GM18868 (cell line): ENCODE measurements around the gene PAQR6.

Experiments
- ATAC-seq: cut with Tn5 transposase; IDR thresholded peaks from one replicate; pipeline ENCODE4 v1.9.1; 2021; ENCODE audit warnings: mild to moderate bottlenecking, moderate library complexity; ENCODE audit not compliant: unreplicated experiment

PAQR6 gene, protein sequence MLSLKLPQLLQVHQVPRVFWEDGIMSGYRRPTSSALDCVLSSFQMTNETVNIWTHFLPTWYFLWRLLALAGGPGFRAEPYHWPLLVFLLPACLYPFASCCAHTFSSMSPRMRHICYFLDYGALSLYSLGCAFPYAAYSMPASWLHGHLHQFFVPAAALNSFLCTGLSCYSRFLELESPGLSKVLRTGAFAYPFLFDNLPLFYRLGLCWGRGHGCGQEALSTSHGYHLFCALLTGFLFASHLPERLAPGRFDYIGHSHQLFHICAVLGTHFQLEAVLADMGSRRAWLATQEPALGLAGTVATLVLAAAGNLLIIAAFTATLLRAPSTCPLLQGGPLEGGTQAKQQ

DNA sequence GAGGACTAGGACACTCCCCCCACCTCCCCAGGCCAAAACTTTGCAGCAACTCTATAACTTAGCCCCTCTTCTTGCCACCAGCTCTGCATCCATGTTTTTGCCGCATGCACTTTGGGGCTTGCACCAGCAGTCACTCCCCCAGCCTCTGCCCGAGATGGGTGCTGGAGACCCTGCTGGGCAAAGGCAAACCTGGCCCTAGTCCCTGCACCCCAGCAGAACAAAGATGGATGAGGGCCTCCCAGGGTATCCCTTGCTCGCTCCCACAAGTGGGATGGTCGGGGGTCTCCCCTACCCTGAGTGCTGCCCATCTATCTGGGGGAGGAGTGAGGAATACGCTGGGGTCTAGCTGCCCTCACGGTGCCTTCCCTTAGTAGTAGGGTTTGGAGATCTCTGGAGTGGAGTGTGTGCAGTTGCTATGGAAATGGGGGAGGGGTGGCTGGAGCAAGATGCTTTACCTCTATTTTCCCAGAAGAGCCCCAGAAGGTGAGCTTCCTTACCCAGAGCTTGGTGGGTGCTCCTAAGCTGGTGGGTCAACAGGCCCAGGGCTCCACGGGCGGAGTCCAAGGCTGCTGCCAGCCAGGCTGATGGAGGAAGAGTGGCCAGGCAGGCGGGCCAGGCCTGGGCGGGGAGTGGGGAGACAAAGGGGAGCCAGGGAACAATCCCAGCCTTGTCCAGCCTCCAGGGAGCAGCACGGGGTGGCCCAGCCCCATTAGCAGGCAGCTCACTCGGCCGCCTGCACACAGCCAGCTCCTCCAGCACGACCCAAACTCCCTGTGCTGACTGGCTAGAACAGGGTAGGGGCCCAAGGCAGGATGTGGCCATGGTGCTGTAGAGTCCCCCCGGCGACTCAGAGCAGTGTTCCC, at the start of gene PAQR6:
TSS of gene PAQR6 (minus strand) at position 597 of the 863 bp plus-strand sequence. CDS start 1,325 bp downstream, outside the sequence.
- ATAC-seq = no peak

DNA sequence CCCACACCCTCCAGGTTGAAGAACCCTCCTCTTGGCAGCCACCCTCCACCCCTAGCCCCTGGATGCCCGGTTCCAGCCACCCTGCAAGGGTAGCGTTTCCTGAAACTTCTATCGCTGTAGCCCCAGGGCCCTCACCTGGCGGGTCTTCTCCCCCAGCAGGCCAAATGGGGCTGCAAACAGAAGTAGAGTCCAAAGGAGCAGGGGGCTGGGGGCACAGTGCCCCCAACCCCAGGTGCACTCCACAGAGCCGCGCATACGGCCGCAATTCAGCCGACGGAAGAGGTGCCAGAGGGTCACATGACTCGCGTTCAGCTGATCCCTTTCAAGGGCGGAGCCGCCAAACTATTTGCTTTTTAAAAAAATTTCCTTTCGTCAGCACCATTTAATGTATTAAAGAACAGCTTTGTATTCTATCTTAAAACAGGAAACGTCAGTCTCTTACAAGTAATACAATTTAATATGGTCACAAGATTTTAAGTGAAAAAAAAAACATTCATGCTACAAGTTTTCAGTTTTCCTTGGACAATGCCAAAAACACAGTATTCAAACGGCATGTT, 47.6 kb upstream of the PAQR6 start, which contains the start of gene GLMP:
TSS of gene GLMP (minus strand) at position 289 of the 557 bp plus-strand sequence. CDS start at position 255, 34 bp downstream.
- no peak for ATAC-seq

DNA sequence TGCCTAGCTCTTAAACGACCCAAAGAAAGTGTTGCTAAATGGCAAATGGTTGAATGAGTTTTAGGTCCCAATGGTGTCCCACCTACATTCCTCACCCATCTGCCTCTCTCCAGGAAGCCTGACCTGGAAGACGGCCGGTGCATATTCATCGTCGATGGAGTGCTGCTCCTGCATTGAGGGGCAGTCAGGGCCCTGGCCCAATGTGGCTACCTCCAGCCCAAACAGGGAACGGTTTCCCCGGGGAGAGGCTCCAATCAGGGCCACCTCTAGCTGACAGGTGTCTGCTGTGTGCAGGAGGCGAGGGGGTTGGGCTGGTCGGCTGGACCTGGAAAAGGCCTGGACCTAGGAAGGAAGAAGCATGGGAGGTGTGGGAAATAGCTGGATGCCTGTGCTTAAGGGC, 46.0 kb upstream of the PAQR6 start:
- no peak for ATAC-seq

DNA sequence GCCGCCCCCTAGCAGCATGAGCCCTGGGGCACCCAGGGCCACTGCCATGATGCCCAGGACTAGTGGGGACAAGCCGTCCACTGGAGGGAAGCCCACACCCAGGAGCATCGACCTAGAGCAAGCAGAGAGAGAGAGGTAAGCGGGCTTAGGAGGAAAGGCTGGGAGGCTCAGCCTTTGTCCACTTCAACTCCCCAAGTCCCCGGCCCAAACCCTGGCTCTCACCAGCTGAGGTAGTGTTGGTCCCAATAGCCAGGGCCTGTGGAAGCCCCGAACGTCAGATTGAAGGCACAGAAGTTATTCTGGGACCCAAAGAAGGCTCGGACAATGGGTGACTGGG, 45.2 kb upstream of the PAQR6 start:
- ATAC-seq = no peak

DNA sequence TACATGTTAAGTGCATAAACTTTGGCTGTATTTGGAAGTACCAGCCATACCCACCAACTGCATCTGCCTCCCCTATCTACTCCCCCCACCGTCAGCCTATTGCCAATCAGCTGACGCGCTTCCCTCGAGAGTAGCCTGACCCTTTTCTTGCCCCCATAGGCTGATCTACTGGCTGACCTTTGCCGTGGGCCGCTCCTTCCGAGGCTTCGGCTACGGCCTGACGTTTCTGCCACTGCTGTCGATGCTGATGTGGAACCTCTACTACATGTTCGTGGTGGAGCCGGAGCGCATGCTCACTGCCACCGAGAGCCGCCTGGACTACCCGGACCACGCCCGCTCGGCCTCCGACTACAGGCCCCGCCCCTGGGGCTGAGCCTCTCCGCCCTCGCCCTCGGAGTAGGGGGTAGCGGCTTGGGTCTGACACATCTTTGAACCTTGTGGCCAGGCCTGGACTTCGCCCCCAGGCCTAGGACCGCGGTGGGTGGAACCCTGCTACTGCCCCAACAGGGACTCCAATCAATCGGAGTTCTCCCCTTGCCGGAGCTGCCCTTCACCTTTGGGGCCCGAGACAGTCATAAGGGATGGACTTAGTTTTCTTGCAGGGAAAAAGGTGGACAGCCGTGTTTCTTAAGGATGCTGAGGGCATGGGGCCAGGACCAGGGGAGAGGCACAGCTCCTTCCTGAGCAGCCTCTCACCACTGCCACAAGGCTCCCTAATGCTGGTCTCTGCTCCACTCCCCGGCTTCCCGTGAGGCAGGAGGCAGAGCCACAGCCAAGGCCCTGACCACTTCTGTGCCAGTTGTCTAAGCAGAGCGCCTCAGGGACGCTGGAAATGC, 43.6 kb upstream of the PAQR6 start:
- peak; percentile 39 for ATAC-seq

DNA sequence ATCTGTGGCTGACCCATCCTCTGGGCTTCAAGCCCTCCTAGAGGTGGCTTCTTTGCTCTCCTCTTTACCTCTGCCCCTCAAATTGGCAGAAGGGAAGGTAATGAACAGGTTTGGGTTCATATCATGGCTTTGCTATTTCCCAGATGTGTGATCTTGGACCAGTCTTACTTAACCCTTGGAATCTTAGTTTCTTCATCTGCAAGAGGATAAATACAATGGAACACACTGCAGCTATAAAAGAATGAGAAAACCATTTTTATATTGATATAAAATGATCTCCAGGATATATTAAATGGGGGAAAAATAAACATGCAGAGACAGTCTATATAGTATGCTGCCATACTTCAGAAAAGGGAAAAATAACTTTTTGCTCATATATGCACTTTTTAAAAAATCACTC, 42.0 kb upstream of the PAQR6 start:
- no peak for ATAC-seq

DNA sequence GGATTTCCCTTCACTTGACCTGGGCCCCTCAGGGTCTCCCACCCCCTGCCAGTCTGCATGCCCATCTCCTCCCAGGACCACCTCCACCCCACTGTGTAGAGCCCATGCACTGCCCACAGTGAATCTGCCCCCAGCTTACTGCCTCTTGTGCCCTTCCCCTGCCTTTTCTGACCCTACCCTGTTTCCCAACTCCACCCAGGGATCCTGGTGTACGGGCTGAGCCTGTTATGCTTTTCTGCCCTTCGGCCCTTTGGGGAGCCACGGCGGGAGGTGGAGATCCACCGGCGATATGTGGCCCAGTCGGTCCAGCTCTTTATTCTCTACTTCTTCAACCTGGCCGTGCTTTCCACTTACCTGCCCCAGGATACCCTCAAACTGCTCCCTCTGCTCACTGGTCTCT, 38.2 kb upstream of the PAQR6 start:
- ATAC-seq = no peak

DNA sequence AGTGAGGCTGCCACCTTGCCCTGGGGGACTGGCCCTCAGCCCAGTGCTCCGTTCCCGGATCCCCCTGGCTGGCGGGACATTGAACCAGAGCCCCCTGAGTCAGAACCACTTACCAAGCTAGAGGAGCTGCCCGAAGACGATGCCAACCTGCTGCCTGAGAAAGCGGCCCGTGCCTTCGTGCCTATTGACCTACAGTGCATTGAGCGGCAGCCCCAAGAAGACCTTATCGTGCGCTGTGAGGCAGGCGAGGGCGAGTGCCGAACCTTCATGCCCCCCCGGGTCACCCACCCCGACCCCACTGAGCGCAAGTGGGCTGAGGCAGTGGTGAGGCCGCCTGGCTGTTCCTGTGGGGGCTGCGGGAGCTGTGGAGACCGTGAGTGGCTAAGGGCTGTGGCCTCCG, 37.6 kb upstream of the PAQR6 start:
- ATAC-seq = no peak

DNA sequence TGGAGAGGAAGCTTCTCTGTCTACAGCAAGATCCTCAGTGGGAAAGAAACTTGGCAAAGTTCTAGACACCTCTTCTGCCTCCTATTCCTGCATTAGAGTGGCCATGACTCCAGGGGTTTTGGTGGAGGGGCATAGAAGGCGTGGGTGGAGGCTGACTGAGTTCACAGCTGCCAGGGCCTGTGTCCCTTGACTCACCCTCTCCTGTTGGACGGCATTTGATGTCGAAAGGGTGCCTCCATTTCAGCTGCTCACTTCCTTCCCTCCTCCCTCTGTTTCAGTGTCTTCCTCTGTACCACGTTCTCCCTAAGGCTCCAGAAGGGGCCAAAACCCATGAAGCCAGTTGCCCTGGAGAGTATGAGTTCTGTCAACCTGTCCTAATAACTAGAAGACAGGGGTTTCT, 36.9 kb upstream of the PAQR6 start:
- ATAC-seq = no peak

DNA sequence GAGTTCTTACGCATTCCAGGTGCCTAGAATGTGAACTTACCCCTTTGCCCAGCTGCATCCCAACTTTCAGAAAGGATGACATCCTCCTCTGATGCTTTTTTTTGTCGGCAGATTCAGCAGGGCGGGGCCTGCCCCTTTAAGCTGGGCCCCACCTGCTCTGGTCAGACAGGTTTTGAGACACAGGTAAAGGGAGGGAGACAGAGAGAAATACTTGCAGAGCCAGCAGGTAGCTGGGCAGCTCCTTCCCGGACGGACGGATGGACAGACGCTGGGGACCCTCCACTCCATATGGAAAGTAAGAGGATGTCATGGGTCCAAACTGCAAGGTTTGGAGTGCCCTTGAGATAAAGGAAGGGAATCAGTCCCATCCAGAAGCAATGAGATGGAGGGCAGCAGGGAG, 36.3 kb upstream of the PAQR6 start, which contains the start of gene TMEM79:
TSS of gene TMEM79 (plus strand) at position 214 of the 400 bp plus-strand sequence. CDS start 902 bp downstream, outside the sequence.
- ATAC-seq = no peak

DNA sequence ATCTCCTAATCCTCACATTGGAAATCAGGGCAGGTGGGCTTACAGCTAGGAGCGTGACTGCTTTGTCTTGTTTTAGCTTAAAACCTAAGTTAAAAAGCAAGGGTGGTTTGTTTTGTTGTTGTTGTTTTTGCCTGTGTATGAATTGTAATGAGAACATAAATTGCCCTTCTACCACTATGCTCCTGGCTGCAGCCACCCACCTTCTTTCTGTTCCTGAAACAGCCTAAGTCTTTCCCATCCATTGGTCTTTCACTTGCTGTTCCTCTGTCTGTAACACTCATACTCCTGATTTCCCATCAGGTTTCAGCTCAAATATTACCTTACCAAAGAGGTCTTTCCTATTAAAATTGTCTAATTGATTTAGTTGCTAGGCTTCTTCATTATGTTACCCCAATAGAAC, 35.7 kb upstream of the PAQR6 start:
- no peak for ATAC-seq

DNA sequence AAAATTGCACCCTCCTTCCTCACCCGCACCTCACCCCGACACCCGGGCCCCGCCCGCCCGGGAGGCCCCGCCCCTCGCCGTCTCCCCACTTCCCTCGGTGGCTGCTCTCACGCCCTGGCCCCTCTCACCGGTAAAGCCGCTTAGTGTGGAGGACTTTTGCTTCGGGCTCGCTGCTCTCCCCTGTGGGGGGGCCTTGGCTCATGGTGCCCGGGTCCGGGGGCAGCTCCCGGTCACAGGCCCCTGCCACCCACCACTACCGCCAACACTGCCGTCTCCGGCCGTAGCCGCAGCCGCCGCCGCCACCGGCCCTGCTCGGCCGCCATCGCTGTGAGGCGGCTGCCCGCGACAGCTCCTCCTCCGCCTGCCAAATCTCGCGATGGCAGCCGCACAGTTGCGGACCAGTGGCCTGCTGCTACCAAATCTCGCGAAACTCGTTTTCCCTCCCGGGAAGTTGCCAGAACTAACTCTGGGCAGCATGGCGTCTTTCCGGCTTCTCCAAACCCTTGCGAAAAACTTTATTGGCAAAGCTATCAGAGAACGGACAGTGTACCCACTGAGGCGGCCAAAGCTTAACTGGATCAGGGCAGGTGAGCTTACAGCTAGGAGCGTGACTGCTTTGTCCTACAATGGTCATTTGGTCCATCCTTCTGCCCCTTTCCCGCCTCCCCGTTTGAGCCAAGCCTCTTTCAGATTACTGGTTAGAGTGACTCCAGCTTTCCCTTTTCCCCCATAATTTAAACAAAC, 34.8 kb upstream of the PAQR6 start, which contains the start of gene SMG5:
TSS of gene SMG5 (minus strand) at position 347 of the 744 bp plus-strand sequence. CDS start at position 202, 145 bp downstream.
- peak; percentile 80 for ATAC-seq

DNA sequence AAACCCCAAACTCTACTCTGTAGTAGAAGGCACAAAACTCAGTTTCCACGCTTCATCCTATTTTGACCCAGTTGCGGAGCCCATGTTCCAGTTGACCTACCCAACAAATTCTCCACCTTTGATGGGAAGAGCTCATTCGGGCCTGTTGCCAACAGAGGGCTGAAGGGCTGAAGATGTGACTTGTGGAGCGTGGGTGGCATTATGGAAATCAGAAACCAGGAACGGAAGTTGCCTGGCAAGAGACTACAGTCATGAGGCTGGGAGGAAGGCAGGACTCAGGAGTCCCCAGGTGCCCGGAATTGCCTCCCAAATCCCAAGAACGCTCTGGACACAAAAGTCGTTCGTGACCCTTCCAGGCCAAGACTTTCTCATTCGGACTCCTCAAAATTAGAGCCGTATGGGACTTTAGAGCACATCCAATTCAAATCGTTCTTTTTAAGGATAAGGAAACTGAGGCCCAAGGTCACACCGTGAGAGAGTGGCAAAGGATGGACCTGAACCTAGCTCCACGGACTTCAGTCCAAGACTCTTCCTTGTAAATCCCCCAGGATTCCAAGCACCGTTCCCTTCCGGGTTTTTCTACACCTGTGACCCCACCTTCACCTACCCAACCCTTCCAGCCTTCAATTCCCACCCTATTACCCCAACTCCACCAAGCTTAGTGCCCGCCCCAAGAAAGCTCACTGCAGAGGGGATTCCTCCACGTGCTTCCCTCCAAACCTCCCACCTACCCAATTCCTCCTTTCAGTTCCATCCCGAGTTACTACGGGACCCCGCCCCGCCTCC, 34.0 kb upstream of the PAQR6 start:
- ATAC-seq = no peak

DNA sequence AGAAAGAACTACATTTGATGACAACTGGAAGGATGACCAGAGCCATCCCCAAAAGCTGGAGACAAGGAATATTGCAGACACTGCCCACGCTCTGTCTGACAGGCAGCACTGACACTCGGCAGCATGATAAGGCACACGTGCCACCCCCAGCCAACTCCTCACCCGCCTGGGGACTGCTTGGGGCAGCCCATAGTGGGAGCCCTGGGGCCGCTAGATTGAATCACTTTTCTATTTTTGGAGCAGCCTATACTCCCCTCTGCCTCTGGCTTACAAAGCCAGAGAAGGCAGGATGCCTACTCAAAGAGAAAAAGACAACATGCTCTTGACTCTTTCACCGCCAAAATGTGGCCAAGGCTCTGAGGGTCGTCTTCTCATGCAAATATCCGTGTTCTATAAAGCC, 33.4 kb upstream of the PAQR6 start:
- ATAC-seq = peak; percentile 64

DNA sequence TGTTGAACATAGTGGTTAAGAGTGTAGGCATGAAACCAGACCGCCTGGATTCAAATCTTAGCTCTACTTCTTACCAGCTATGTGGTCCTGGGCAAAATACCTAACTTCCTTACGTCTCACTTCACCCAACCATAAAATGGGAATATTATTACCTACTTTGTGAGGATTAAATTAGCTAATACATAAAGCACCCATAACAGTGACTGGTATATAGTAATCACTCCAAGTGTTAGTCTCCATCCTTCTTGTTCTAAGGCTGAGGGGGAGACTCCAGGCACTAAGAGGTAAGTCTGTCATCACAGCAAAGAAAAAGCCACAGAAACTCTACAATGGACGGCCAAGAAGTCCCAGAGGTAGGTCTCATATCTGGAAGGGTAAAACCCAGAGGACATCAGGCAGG, 32.0 kb upstream of the PAQR6 start:
- no peak for ATAC-seq

DNA sequence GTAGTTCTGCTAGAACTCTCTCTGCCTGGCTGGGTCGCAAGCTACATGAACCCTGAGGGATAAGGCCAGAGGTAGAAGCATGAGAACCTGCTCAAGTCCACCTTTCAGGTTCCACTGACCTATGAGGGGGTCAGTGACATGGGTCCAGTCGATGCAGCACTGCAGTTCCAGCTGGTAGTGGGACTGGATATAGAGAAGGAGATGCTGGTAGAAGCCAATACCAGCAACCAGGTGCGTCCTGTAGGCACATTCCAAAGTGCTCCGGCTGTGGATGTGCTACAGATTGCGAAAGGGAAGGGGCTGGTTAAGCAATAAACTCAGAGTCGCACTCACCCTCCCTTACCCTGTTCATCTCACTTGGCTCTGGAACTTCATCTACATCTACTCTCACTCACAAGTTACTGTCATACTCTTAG, 29.1 kb upstream of the PAQR6 start:
- no peak for ATAC-seq

DNA sequence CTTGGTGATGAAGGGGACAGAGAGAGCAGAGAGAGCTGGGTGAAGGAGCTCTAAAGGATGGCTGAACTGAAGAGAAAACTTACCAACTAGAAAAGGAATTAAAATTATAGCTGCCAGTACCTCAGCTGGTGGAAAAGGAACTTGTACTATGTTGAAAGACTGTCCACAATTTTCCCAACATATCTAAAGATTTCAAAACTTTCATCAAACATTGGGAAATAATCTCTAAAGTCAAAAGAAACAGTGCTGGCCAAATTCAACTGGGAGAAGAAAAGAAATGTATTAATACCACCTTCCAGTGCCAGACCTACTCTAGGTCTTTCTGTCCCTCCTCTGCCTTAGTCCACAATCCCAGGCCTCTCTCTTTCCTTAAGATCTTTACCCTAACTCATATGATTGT, 28.7 kb upstream of the PAQR6 start:
- no peak for ATAC-seq

DNA sequence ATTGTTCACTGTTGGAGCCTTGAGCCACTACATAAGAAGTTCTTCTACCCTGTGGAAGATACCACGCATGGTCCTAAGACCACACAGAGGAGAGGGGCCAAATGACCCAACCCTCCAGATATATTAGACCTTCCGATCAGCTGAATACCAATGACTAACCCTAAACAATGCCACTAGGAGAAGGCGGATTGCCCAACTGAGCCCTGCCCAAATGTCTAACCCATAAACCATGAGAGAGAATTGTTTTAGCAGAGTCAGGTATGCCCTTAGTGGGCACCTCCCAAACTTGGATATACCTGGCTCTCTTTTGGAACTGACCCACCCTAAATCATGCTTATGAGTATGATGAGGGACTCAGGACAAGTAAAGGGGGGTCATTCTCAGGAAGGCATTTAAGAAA, 22.5 kb upstream of the PAQR6 start:
- no peak for ATAC-seq

DNA sequence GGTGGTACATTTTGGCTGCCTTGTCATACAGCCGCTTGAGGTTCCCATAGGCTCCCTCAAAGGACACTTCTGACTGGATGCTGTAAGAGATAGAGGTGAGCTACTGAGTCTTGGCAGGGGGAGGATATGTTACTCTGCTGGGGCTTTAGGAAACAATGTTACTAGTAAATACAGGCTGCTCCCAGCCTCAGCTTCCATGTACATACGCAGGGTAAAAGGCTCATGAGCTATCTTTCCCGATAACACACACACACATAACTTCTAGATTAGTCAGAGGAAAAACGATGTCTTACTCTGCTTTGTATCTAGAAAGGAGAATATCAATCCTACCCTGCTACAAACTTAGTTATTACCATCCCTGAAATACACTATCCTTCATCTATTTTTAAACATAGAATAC, 20.5 kb upstream of the PAQR6 start:
- no peak for ATAC-seq
